Loucy (cell line): Measurements from ENCODE around the gene SH2D4B.

Experiments
- CTCF ChIP-seq: fragments of 200-600 bp; sonication (generic); conservative IDR thresholded peaks from 2 replicates; pipeline ENCODE4 v1.5.1; 2014; ENCODE audit warnings: mild to moderate bottlenecking, antibody characterized with exemption, low read length
- EZH2phosphoT487 ChIP-seq: fragments of 200-600 bp; IDR thresholded peaks from 2 replicates; pipeline ENCODE4 v1.6.1; 2018; ENCODE audit warnings: antibody characterized with exemption, mild to moderate bottlenecking, moderate library complexity, borderline replicate concordance

GRCh38 chr10:80545258-80545881 is 7.7 kb downstream of the SH2D4B start:
- TF ChIP-seq CTCF = no peak
- TF ChIP-seq EZH2phosphoT487 = no peak
